Iris pigment epithelial cell (primary cell): Measurements from ENCODE around the gene PSMG2.

ENCODE experiments used
- DNase-seq: peaks from one replicate; pipeline ENCODE4 v3.0.0-alpha.2; 2011; ENCODE audit warnings: low read depth

Gene PSMG2

DNA sequence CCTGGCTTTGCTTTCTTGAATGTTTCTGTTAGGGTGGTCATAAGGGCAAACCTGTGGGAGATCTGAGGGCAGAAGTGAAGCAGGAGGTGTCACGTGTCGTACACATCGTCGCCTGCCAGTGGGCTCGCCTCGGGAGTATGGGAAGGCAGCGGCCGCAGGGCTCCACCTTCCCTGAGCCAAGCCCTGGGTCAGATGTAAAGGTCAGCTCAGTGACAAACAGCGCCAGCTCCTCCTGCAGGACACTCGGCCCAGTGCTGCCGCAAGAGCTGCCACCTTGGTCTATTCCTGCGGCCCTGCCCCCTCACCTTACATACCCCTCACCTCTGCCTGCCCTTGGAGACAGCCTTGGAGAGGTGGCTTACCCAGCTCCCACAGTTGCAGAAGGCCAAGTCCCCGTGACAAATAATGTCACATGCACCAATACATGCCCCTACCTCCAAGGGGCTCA lies 64.2 kb downstream of the PSMG2 start:
- no peak for DNase-seq

DNA sequence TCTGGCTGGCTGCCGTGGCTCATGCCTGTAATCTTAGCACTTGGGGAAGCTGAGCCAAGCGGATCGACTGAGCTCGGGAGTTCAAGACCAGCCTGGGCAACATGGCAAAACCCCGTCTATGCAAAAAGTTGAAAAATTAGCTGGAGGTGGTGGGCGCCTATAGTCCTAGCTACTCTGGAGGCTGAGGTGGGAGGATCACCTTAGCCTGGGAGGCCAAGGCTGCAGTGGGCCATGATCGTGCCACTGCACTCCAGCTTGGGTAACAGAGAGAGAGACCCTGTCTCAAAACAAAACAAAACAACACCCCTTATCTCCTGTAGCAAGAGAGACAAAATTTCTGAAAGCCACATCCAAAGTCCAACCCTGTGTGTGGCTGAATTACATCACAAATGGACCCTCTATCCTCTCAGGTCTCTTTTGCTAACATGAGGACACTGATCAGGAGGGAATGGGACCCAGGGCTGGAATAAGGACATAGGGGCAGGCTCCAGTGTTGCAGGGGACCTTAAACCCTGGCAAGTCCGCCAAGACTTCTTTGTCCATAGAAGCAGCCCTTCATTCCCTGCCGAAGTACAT lies 64.8 kb downstream of the PSMG2 start:
- no peak for DNase-seq

DNA sequence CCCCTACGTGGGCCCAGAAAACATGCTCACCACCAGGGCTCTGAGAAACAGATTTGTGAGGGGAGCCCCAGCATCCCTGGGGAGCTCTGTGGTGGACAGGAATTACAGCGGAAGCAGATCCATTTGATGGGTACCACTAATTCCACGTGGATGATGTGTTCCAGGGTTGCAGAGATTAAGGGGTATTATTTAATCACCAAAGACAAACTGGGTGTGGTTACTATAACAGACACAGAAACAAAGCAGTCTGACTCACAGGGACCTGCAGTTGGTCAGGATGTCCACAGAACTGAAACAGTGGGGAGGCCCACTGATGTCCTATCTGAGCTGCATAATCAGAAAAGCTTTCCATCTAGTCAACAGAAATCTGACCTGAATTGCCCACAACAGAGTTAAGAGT lies 65.8 kb downstream of the PSMG2 start:
- peak; percentile 61 for DNase-seq

DNA sequence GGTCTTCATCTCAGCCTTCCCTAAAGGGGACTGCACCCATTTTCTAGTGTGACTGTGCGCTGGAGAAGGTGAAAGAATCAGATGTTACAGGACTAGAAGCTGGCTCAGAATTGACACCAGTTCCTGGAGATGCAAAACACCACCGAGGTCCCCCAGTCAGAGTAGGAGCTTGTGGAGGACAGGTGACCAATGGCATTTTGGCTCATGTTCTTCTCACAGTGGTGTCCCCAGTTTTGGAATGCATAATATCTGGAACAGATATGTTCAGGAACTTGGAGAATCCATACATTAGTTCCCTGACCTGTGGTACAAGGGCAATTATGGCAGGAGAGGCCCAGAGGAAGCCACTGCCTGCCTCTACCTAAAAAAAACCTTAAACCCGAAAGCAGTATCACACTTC lies 66.3 kb downstream of the PSMG2 start:
- no peak for DNase-seq

DNA sequence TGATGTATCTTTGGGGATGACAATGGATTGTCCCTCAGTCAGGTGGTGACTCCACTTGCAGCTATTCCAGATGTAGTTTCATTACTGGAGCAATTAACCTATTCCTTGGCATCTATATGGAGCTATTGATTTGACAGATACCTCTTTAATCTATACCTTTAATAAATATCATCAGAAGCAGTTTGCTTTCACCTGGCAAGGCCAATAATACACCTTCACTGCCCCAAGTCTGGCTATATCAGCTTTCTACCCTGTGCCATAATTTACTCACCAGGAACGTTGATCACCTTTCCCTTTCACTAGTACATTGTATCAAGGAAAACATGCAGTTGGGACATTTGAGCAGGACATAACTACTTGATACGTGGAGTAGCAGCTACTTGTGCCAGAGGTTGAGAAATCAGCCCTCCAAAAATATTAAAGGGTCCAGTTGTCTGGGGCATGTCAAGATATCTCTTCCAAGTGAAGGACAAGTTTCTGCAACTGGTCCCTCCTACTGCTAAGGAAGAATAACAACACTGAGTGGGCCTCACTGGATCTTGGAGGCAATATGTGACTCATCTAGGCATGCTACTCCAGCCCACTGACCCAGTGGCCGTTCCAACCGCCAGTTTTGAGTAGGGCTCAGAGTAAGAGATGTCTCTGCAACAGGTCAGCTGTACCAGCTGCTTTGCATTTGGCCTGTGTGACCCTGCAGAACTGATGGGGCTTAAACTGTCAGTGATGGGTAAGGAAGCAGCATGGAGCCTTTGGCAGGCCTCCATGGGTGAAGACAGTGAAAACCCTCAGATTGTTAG lies 67.0 kb downstream of the PSMG2 start:
- DNase-seq: peak; percentile 57

DNA sequence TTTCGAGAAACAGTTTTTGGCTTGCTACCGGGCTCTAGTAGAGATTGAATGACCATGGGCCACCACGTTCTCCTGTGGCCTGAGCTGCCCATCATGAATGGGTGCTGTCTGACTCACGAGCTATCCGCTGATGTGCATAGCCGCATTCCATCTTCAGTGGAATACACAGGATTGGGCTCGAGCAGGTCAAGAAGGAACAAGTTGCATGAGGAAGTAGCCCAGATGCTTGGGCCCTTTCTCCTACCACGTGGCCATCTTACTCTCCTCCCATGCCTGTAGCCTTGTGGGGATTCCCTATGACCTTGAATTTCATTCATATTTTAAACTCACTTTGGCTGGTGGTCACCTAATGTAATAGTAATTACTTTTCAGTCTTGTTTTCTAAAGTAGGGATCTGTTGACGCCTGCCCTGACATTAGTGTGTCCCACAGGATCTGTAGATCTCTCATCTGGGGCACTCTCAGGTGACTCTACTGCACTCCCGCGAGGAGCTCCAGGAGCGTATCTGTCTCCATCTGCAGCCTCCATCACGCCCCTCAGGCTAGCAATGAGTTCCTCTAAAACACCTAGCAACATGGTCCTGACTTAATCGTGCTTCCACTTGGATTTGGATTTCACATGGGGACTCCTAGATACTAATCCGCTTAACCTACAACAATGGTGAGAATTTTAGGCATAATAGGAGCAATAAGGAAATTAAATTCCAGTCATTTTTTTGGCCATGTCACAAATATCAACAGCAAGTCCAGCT lies 67.8 kb downstream of the PSMG2 start:
- no peak for DNase-seq

GRCh38 chr18:12772111-12772510 lies 69.3 kb downstream of the PSMG2 start:
- DNase-seq: no peak

- DNase-seq: no peak
These were observed 70.5 kb downstream of the PSMG2 start for GRCh38 chr18:12773369-12773768.

DNA sequence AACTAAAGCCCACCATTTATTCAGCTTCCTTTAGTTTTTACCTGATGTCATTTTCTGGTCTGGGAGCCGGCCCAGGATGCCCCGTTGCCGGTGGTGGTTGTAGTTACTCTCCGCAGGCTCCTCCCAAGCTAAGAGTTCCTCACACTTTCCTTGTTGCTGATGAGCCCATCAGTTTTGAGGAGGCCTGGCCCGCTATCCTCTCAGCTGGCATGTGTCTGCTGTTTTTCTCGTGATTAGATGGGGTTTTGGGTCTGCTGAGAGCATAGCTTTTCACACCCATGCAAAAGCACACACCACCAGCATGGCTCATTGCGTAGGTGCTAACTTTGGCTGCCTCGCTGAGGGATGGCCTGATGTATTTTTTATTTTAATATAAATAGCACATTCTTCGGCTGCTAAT lies 72.1 kb downstream of the PSMG2 start:
- DNase-seq: no peak
